Small intestine (tissue), 7 donors: Measurements from ENCODE around the gene VIPR2. TPM values are rescaled to one million over a fixed set of nuclear protein-coding genes. Genes with fewer than 3 reads are reported as not detected.

Source experiments
- DNase-seq, 2 donors: peaks; one replicate each; pipeline versions ENCODE4 v3.0.0 to v3.0.0-alpha.2; 2013
- FAIRE-seq: peaks from 2 replicates; lab custom pipeline; 2012; peaks lifted over from hg19 to GRCh38; lab: Jason Lieb, UNC
- H3K27ac ChIP-seq, 3 donors: one replicate each; pipeline ENCODE4 v1.5.1; 2013; ENCODE audit warnings: low read length in 2 of 3, mild to moderate bottlenecking in 2 of 3, control low read depth in 1 of 3, inconsistent platforms in 1 of 3, low read depth in 1 of 3, moderate library complexity in 1 of 3
- H3K27me3 ChIP-seq, 3 donors: one replicate each; pipeline ENCODE4 v1.6.1; 2013; ENCODE audit warnings: low read length in 3 of 3, inconsistent platforms in 1 of 3; ENCODE audit not compliant: control insufficient read depth in 3 of 3, insufficient read depth in 3 of 3
- H3K36me3 ChIP-seq, 3 donors: one replicate each; pipeline ENCODE4 v1.6.1; 2013; ENCODE audit warnings: low read length in 3 of 3, inconsistent platforms in 1 of 3, low read depth in 1 of 3, mild to moderate bottlenecking in 1 of 3, moderate library complexity in 1 of 3; ENCODE audit not compliant: control insufficient read depth in 3 of 3, insufficient read depth in 2 of 3
- H3K4me1 ChIP-seq, 3 donors: one replicate each; pipeline ENCODE4 v1.6.1; 2013; ENCODE audit warnings: low read length in 2 of 3, inconsistent platforms in 1 of 3, low read depth in 1 of 3, mild to moderate bottlenecking in 1 of 3, moderate library complexity in 1 of 3; ENCODE audit not compliant: control insufficient read depth in 3 of 3, insufficient read depth in 2 of 3
- H3K4me3 ChIP-seq, 3 donors: one replicate each; pipeline ENCODE4 v1.5.1; 2013; ENCODE audit warnings: low read length in 3 of 3, control low read depth in 1 of 3, inconsistent platforms in 1 of 3, low read depth in 1 of 3, mild to moderate bottlenecking in 1 of 3, moderate library complexity in 1 of 3
- H3K9me3 ChIP-seq, 2 donors: one replicate each; pipeline ENCODE4 v1.6.1; 2013; ENCODE audit warnings: low read depth in 1 of 2, low read length in 1 of 2; ENCODE audit not compliant: control insufficient read depth in 2 of 2, insufficient read depth in 1 of 2
- WGBS, 3 donors: extraction: QIAGEN DNeasy Blood & Tissue Kit; methylation state at CpG; one replicate each; pipeline ENCODE4 v1.1.7; 2013; 5-methylcytosine and 5-hydroxymethylcytosine counted together
- polyA plus RNA-seq, 4 donors: library from polyadenylated mRNA; stranded (reverse) in 3 of 4; unstranded in 1 of 4; fragments of 200-250 nt in 3 of 4; fragments of 120-200 nt in 1 of 4; gene quantifications; one replicate each; pipeline versions ENCODE4 v1.2.1 to v1.2.3, GENCODE V29; 2013
- donor health status: healthy with polysubstance abuse.
- donor health status: control.
- donor health status: control.
- donor health status: Bipolar disorder and iron deficiency.
- donor health status: healthy.

The VIPR2 gene
- polyA plus RNA-seq, 4 donors: 0.81 to 1.2 (median 0.97) TPM; not detected in 1

DNA sequence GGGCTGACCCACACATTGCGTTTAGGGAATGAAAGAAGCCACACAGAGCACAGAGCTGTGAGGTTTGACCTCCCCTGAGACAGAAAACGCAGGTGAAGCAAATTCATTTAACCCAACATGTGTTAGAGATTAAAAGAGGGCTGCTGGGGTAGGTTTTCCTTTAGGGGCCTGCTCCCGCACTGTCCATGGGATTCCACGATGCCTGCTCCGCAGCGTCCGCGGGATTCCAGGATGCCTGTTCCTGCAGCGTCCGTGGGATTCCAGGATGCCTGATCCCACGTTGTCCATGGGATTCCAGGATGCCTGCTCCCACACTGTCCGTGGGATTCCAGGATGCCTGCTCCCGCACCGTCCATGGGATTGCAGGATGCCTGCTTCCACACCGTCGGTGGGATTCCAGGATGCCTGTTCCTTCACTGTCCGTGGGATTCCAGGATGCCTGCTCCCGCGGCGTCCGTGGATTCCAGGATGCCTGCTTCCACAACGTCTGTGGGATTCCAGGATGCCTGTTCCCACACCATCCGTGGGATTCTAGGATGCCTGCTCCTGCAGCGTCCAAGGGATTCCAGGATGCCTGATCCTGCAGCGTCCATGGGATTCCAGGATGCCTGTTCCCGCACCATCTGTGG lies 78.7 kb downstream of the VIPR2 start:
- WGBS, 3 donors: 90 to 91% (median 91%) methylated on average over 26 of the region's 26 CpGs
- H3K4me1 ChIP-seq: peaks cover 0 to 3% (median 0%) of the 10 kb centered on the region in 3 donors
- H3K4me3 ChIP-seq: no peak overlapping the region
- no peaks in the 10 kb centered on the region for H3K36me3 ChIP-seq
- DNase-seq (no peak), FAIRE-seq (no peak)
- peaks cover 0 to 3% of the 10 kb centered on the region in 2 donors for H3K9me3 ChIP-seq
- peaks cover 0 to 5% (median 0%) of the 10 kb centered on the region in 3 donors for H3K27me3 ChIP-seq
- no peak overlapping the region for H3K27ac ChIP-seq

DNA sequence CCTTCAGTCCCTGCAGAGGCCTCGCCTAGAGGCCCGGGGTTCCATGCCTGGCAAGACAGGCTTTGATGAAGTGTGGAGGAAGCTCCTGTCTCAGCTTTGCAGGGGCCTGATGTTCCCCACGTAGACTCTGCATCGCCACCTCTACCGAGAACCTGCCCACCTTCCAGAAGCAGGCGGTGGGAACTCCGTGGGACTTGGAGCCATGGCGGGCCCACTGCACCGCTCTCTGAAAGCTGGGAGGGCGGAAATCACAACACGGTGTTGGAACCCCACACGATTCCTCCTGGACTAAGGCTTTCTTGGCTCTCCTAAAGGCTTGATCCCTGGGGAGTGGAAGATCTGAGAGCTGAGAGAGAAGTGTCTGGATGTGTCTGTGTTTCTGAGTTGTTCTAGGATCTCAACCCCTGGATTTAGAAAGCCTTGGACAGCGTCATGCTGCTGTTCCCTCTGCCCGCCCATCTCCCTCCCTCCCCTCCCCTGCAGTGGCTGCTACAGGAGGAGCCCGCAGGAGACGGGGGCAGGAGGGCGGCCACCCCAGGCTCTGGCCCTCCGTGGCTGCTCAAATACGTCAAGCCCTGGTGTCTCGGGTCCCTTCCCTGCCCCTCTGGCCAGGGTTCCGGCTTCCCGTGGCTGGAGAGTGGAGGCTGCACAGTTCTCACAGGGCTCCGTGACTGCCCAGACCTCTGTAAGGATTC lies 79.7 kb downstream of the VIPR2 start:
- Histone ChIP-seq H3K27me3 (peaks cover 0 to 7% (median 0%) of the 10 kb centered on the region in 3 donors), H3K4me1 (peaks cover 0 to 3% (median 0%) of the 10 kb centered on the region in 3 donors), H3K36me3 (no peaks in the 10 kb centered on the region), H3K27ac (no peak overlapping the region), H3K4me3 (no peak overlapping the region), H3K9me3 (peaks cover 0 to 3% of the 10 kb centered on the region in 2 donors)
- 79 to 85% (median 84%) methylated on average over 19 to 23 of the region's 23 CpGs for WGBS, 3 donors
- FAIRE-seq: no peak
- DNase-seq: no peak

DNA sequence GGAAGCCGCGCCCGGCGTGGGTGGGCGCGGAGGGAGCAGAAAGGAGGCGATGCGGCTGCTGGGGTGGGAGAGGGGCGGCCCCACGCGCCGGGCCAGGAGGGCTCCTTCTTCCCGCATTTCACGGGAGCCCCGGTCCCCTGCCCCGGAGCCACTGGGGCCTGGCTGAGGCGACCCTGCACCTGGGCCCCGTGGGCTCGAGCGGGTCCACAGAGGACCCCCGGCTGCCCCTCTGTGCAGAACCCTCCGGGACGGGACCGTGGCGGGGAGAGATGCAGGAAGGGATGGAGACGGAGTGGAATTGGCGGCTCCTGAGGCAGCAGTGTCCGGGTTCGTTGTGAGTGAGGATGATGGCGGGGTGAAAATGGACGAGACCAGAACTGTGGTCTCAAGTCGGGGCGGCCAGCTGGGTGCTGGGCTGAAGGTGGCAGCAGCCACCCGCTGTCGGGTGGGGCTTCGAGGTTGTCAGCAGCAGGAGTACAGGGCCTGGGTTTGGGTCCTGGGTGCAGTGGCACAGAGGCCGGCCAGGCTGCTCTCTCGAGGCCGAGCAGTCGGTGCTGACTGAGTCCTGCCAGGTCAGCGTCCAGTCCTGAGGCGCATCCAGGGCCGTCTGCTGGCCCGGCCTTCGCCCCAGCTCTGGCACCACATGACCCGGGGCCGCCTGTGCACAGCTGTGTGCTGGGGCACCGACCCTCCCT lies 80.4 kb downstream of the VIPR2 start:
- no peaks in the 10 kb centered on the region for H3K36me3 ChIP-seq
- DNase-seq: no peak
- peaks cover 0 to 7% (median 0%) of the 10 kb centered on the region in 3 donors for H3K27me3 ChIP-seq
- H3K9me3 ChIP-seq: peaks cover 0 to 3% of the 10 kb centered on the region in 2 donors
- H3K27ac ChIP-seq: no peak overlapping the region
- WGBS, 3 donors: 90 to 92% (median 90%) methylated on average over 47 to 48 of the region's 48 CpGs
- no peak overlapping the region for H3K4me3 ChIP-seq
- FAIRE-seq: no peak
- H3K4me1 ChIP-seq: peaks cover 0 to 3% (median 0%) of the 10 kb centered on the region in 3 donors

DNA sequence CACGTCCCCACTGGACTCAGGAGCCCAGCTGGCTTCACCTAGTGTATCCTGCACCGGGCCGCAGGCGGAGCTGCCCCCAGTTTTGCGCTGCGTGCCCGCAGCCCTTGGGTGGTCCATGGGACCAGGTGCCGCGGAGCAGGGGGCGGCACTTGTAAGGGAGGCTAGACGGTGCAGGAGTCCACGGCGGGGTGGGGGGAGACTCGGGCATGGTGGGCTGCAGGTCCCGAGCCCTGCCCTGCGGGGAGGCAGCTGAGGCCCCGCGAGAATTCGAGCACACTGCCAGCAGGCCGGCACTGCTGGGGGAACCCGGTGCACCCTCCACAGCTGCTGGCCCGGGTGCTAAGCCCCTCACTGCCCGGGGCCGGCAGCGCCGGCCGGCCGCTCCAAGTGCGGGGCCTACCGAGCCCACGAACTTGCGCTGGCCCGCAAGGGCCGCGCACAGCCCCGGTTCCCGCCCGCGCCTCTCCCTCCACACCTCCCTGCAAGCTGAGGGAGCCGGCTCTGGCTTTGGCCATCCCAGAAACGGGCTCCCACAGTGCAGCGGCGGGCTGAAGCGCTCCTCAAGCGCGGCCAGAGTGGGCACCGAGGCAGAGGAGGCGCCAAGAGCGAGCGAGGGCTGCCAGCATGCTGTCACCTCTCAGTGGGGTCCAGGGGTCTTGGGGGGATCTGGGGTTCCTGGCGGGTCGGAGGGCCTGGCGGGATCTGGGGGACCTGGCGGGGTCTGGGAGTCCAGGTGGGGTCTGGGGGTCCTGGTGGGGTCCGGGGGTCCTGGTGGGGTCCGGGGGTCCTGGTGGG lies 81.4 kb downstream of the VIPR2 start:
- Histone ChIP-seq H3K36me3 (no peaks in the 10 kb centered on the region), H3K9me3 (peaks cover 0 to 3% of the 10 kb centered on the region in 2 donors), H3K27ac (no peak overlapping the region), H3K4me1 (peaks cover 0 to 3% (median 0%) of the 10 kb centered on the region in 3 donors), H3K27me3 (peaks cover 0 to 7% (median 0%) of the 10 kb centered on the region in 3 donors), H3K4me3 (no peak overlapping the region)
- no peak for FAIRE-seq
- DNase-seq: no peak
- WGBS, 3 donors: 92 to 94% (median 94%) methylated on average over 46 to 56 of the region's 56 CpGs

DNA sequence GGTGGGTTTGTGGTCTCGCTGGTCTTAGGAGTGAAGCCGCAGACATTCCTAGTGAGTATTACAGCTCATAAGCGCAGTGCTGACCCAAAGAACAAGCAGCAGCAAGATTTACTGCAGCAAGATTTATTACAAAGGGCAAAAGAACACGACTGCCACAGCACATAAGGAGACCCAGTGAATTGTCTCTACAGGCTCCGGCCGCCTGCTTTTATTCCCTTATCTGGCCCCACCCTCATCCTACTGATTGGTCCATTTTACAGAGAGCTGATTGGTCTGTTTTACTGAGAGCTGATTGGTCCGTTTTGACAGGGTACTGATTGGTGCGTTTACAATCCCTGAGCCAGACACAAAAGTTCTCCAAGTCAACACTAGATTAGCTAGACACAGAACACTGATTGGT lies 82.1 kb downstream of the VIPR2 start:
- Histone ChIP-seq H3K36me3 (no peaks in the 10 kb centered on the region), H3K27ac (no peak overlapping the region), H3K4me3 (no peak overlapping the region), H3K27me3 (peaks cover 0 to 7% (median 0%) of the 10 kb centered on the region in 3 donors), H3K9me3 (peaks cover 0 to 3% of the 10 kb centered on the region in 2 donors), H3K4me1 (no peaks in the 10 kb centered on the region)
- FAIRE-seq (no peak), DNase-seq (no peak)
- 77 to 93% (median 86%) methylated on average over 8 of the region's 8 CpGs for WGBS, 3 donors

DNA sequence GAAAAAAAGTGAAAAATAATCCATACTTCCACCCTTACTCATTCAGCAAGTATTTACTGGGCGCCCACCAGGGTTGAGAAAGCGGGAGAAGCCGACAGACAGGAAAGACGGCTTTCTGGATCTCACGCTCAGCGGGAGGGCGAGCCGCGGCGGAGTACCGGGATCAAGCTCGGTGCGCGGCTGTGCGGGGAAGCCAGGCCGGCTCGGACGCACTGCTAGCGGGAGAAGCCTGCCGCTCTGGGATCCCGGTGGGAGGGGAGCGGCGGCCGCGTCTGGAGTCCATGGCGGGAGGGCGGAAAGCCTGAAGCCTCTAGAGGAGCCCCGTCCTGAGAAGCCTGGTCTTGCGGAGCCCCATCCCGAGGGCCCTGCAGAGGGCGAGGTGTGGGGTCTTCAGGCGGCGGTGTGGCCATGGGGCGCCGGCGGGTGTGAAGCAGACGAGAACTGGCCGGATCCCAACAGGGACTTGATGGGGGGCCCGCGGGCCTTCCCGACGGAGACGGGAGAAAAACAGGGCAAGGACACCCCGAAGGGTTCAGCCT lies 82.9 kb downstream of the VIPR2 start:
- Histone ChIP-seq H3K4me3 (no peak overlapping the region), H3K36me3 (no peaks in the 10 kb centered on the region), H3K27ac (no peak overlapping the region), H3K27me3 (peaks cover 0 to 7% (median 0%) of the 10 kb centered on the region in 3 donors), H3K4me1 (no peaks in the 10 kb centered on the region), H3K9me3 (peaks cover 0 to 3% of the 10 kb centered on the region in 2 donors)
- WGBS, 3 donors: 61 to 65% (median 64%) methylated on average over 41 to 44 of the region's 44 CpGs
- no peak for FAIRE-seq
- no peak for DNase-seq

DNA sequence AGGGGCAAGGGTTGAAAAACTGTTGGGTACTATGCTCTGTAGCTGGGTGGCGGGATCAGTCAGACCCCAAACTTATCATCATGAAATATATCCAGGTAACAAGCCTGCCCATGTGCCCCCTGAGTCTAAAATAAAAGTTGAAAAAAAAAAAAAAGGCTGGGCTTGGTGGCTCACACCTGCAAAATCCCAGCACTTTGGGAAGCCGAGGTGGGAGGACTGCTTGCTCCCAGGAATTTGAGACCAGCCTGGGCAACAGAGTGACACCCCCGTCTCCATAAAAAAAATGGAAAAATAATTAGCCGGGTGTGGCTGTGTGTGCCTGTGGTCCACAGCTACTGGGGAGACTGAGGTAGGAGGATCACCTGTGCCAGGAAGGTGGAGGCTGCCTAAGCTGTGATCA lies 83.5 kb downstream of the VIPR2 start:
- peaks cover 0 to 7% (median 0%) of the 10 kb centered on the region in 3 donors for H3K27me3 ChIP-seq
- no peak overlapping the region for H3K27ac ChIP-seq
- no peak for FAIRE-seq
- H3K4me3 ChIP-seq: no peak overlapping the region
- 85 to 93% (median 91%) methylated on average over 4 of the region's 4 CpGs for WGBS, 3 donors
- H3K9me3 ChIP-seq: peaks cover 0 to 3% of the 10 kb centered on the region in 2 donors
- H3K36me3 ChIP-seq: no peaks in the 10 kb centered on the region
- no peak for DNase-seq
- H3K4me1 ChIP-seq: no peaks in the 10 kb centered on the region
